ENCODE measurements around the gene LZTR1. TPM values are rescaled to one million over a fixed set of nuclear protein-coding genes. Genes with fewer than 3 reads are reported as not detected.
A peak's percentile ranks its signal among the peaks of the same experiment; 100 is the strongest.

Gene LZTR1
- total and polyA plus RNA-seq, 3 experiments from 2014 or later: 17.1 to 78.7 (median 75.0) TPM

DNA sequence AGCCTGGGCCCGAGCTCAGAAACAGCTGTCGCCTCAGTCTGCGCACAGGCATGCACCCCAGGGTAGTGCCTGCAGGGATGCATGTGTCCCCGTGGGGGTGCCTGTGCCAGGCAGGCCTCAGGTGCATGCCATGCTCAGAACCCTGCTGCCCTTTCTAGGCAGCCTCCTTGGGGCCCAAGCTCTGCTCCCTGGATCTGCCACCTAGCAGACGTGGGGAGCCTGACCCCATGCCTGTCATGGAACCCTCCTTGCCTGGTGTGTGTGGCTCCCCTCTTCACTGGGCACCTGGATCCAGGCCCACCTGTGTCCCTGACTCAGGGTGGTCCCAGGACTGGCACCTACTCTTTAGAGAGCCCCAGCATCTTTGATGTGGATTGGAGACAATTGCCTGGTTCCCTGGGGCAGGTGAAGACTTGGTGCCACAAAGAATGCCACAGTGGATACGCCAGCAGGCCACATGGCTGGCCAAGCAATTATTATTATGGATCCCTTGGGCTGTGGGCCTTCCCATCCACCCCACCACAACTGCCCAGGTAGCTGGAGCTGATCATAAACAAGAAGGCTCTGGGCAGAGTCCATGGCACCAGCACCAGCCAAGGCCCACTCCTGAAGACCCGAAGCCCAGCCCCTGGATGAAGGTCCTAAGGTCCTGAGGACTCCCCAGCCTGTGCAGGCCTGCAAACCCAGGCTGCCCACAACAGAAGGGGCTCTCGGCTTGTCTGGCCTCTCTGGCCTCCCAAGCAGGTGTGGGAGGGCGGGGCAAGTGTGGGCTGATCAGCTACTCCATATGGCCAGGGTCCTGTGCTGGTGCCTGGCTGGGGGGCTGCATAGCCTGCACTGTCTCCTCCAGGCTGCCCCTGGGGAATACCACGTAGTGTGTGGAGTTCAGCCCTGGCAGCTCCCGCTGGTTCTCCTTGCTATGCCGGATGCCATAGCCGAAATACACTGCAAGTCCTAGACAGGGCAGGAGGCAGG is 46.5 kb downstream of the LZTR1 start:
- peaks cover 11 to 35% (median 12%) of the 10 kb centered on the region in 3 donors for H3K4me1 Mint-ChIP-seq
- Histone ChIP-seq H3K4me3 (ENCODE audit: low read length) (no peak overlapping the region), H3K36me3 (ENCODE audit: insufficient read depth, low read length) (no peaks in the 10 kb centered on the region), H3K27me3 (ENCODE audit: insufficient read depth, low read length, poor library complexity, severe bottlenecking) (peaks cover 18% of the 10 kb centered on the region), H3K27ac (ENCODE audit: low read depth, low read length) (no peak overlapping the region), H3K4me1 (ENCODE audit: insufficient read depth, low read length) (peaks cover 12% of the 10 kb centered on the region), H3K9me3 (ENCODE audit: low read length) (no peaks in the 10 kb centered on the region)
- CTCF ChIA-PET: no interaction called here
- H3K27me3 Mint-ChIP-seq: peaks cover 23 to 25% of the 10 kb centered on the region in 2 donors
- no peaks in the 10 kb centered on the region for H3K36me3 Mint-ChIP-seq
- DNase-seq: no peak
- H3K9me3 Mint-ChIP-seq: no peaks in the 10 kb centered on the region
- POLR2A ChIA-PET: no interaction called here
- H3K4me3 Mint-ChIP-seq: no peak overlapping the region
- H3K27ac Mint-ChIP-seq: no peak overlapping the region

- Mint-ChIP-seq H3K36me3 (no peaks in the 10 kb centered on the region), H3K9me3 (no peaks in the 10 kb centered on the region), H3K4me3 (no peak overlapping the region), H3K4me1 (peaks cover 11 to 35% (median 12%) of the 10 kb centered on the region in 3 donors), H3K27ac (no peak overlapping the region), H3K27me3 (peaks cover 27 to 28% of the 10 kb centered on the region in 2 donors)
- Histone ChIP-seq H3K27me3 (ENCODE audit: insufficient read depth, low read length, poor library complexity, severe bottlenecking) (peaks cover 18% of the 10 kb centered on the region), H3K36me3 (ENCODE audit: insufficient read depth, low read length) (no peaks in the 10 kb centered on the region), H3K4me1 (ENCODE audit: insufficient read depth, low read length) (peaks cover 12% of the 10 kb centered on the region), H3K4me3 (ENCODE audit: low read length) (no peak overlapping the region), H3K27ac (ENCODE audit: low read depth, low read length) (no peak overlapping the region), H3K9me3 (ENCODE audit: low read length) (no peaks in the 10 kb centered on the region)
- no peak for DNase-seq
- POLR2A ChIA-PET: no interaction called here
- CTCF ChIA-PET: no interaction called here
Measured at GRCh38 chr22:21029486-21030025, 47.5 kb downstream of the LZTR1 start.

- POLR2A ChIA-PET: no interaction called here
- peaks cover 18% of the 10 kb centered on the region for H3K27me3 ChIP-seq (ENCODE audit: insufficient read depth, low read length, poor library complexity, severe bottlenecking)
- H3K27ac ChIP-seq (ENCODE audit: low read depth, low read length): no peak overlapping the region
- H3K4me1 ChIP-seq (ENCODE audit: insufficient read depth, low read length): peaks cover 11% of the 10 kb centered on the region
- peak overlapping the region in 1 of 7 donors; percentile 8 for H3K4me3 Mint-ChIP-seq
- H3K36me3 Mint-ChIP-seq: no peaks in the 10 kb centered on the region
- H3K9me3 ChIP-seq (ENCODE audit: low read length): no peaks in the 10 kb centered on the region
- no peaks in the 10 kb centered on the region for H3K9me3 Mint-ChIP-seq
- CTCF ChIA-PET: no interaction called here
- H3K4me1 Mint-ChIP-seq: peaks cover 9 to 33% (median 10%) of the 10 kb centered on the region in 3 donors
- no peaks in the 10 kb centered on the region for H3K36me3 ChIP-seq (ENCODE audit: insufficient read depth, low read length)
- no peak for DNase-seq
- H3K27me3 Mint-ChIP-seq: peaks cover 27 to 30% of the 10 kb centered on the region in 2 donors
- no peak overlapping the region for H3K4me3 ChIP-seq (ENCODE audit: low read length)
- H3K27ac Mint-ChIP-seq: no peak overlapping the region
Measured at GRCh38 chr22:21030032-21030431, 47.9 kb downstream of the LZTR1 start.

DNA sequence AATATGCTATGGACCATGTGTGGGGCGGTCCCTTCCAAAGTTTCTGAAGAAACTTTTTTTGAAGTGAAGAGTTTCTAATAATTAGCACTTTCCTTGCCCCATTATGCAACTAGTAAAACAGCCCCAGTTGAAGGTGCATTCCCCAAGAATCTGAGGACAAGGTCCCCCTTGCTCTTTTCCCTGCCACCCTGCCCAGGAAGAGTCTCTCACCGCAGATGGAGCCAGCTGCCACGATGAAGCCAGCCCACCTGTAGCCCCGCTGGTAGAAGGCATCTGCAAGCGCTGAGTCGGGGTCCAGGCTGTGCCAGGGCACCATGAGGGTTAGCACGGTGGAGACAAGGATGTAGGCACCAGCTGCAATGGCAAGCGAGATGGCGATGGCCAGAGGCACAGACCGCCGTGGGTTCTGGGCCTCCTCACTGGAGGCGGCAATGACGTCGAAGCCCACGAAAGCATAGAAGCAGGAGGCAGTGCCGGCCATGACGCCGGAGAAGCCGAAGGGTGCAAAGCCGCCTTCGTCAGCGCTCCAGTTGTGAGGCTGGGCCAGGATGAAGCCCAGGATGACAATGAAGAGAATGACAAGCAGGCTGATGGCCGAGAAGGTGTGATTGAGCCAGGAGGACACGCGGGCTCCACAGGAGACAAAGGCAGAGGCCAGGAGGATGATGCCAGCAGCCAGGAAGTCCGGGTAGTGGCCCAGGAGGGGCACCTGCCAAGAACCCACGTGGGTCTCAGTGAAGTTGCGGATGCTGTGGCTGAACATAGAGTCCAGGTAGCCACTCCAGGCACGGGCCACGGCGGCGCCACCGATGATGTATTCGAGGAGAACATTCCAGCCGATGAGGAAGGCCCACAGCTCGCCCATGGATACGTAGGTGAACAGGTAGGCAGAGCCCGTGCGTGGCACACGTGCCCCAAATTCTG is 48.8 kb downstream of the LZTR1 start:
- Mint-ChIP-seq H3K4me3 (peak overlapping the region in 3 of 7 donors; percentile 32 to 60 (median 52)), H3K27me3 (peaks cover 27 to 32% of the 10 kb centered on the region in 2 donors), H3K9me3 (no peaks in the 10 kb centered on the region), H3K36me3 (no peaks in the 10 kb centered on the region), H3K27ac (peak overlapping the region in 2 of 8 donors; percentile 19 to 61), H3K4me1 (peaks cover 3 to 24% (median 4%) of the 10 kb centered on the region in 3 donors)
- Histone ChIP-seq H3K27ac (ENCODE audit: low read depth, low read length) (no peak overlapping the region), H3K4me3 (ENCODE audit: low read length) (no peak overlapping the region), H3K4me1 (ENCODE audit: insufficient read depth, low read length) (peaks cover 2% of the 10 kb centered on the region), H3K36me3 (ENCODE audit: insufficient read depth, low read length) (no peaks in the 10 kb centered on the region), H3K9me3 (ENCODE audit: low read length) (no peaks in the 10 kb centered on the region), H3K27me3 (ENCODE audit: insufficient read depth, low read length, poor library complexity, severe bottlenecking) (peaks cover 18% of the 10 kb centered on the region)
- POLR2A ChIA-PET: no interaction called here
- CTCF ChIA-PET: no interaction called here
- no peak for DNase-seq

- peak overlapping the region in 2 of 7 donors; percentile 23 to 68 for H3K4me3 Mint-ChIP-seq
- CTCF ChIA-PET: no interaction called here
- Histone ChIP-seq H3K27ac (ENCODE audit: low read depth, low read length) (no peak overlapping the region), H3K27me3 (ENCODE audit: insufficient read depth, low read length, poor library complexity, severe bottlenecking) (peaks cover 18% of the 10 kb centered on the region), H3K9me3 (ENCODE audit: low read length) (no peaks in the 10 kb centered on the region), H3K4me1 (ENCODE audit: insufficient read depth, low read length) (no peaks in the 10 kb centered on the region), H3K36me3 (ENCODE audit: insufficient read depth, low read length) (no peaks in the 10 kb centered on the region), H3K4me3 (ENCODE audit: low read length) (no peak overlapping the region)
- no peak overlapping the region for H3K27ac Mint-ChIP-seq
- H3K4me1 Mint-ChIP-seq: peaks cover 3 to 21% (median 4%) of the 10 kb centered on the region in 3 donors
- no peaks in the 10 kb centered on the region for H3K36me3 Mint-ChIP-seq
- peaks cover 32 to 36% of the 10 kb centered on the region in 2 donors for H3K27me3 Mint-ChIP-seq
- no peaks in the 10 kb centered on the region for H3K9me3 Mint-ChIP-seq
- no peak for DNase-seq
- POLR2A ChIA-PET: no interaction called here
Measured at GRCh38 chr22:21031545-21032036, 49.5 kb downstream of the LZTR1 start.

GRCh38 chr22:21032037-21032867 is 50.2 kb downstream of the LZTR1 start, which contains the start of gene SLC7A4:
SLC7A4 (minus strand) TSS chr22:21032561; CDS start chr22:21031812, 749 bp downstream.
- Histone ChIP-seq H3K36me3 (ENCODE audit: insufficient read depth, low read length) (no peaks in the 10 kb centered on the region), H3K9me3 (ENCODE audit: low read length) (no peaks in the 10 kb centered on the region), H3K27me3 (ENCODE audit: insufficient read depth, low read length, poor library complexity, severe bottlenecking) (peaks cover 18% of the 10 kb centered on the region), H3K4me3 (ENCODE audit: low read length) (no peak within 1 kb of the TSS), H3K27ac (ENCODE audit: low read depth, low read length) (no peak within 1 kb of the TSS), H3K4me1 (ENCODE audit: insufficient read depth, low read length) (no peaks in the 10 kb centered on the region)
- no peaks in the 10 kb centered on the region for H3K36me3 Mint-ChIP-seq
- H3K9me3 Mint-ChIP-seq: no peaks in the 10 kb centered on the region
- peaks cover 33 to 34% of the 10 kb centered on the region in 2 donors for H3K27me3 Mint-ChIP-seq
- ChIA-PET POLR2A (no interaction called here), CTCF (interaction anchor here (0.9 kb wide), 1 partner anchor 1225 kb away, joined by 4 read pairs; no protein-coding TSS in a partner anchor)
- DNase-seq: no peak
- no peak within 1 kb of the TSS for H3K27ac Mint-ChIP-seq
- peaks cover 3 to 21% (median 4%) of the 10 kb centered on the region in 3 donors for H3K4me1 Mint-ChIP-seq
- peak within 1 kb of the TSS in 5 of 7 donors; percentile 15 to 84 (median 43) for H3K4me3 Mint-ChIP-seq
